Liver (tissue), 9 donors: ENCODE results near the gene VPS26A. TPM values are rescaled to one million over a fixed set of nuclear protein-coding genes. Genes with fewer than 3 reads are reported as not detected.

Experiments used
- DNase-seq: peaks from one replicate; pipeline ENCODE4 v3.0.0-alpha.2; 2017; ENCODE audit warnings: low spot score
- H3K27ac ChIP-seq, 2 donors: one replicate each; pipeline ENCODE4 v1.7.0; 2013; ENCODE audit warnings: inconsistent platforms in 2 of 2, low read length in 2 of 2, control low read depth in 1 of 2, low read depth in 1 of 2, mild to moderate bottlenecking in 1 of 2
- H3K27me3 ChIP-seq, 4 donors: one replicate each; pipeline versions ENCODE4 v1.6.1 to v1.7.0; 2013; ENCODE audit warnings: low read length in 3 of 4, inconsistent platforms in 1 of 4, mild to moderate bottlenecking in 1 of 4, moderate library complexity in 1 of 4; ENCODE audit not compliant: control insufficient read depth in 4 of 4, insufficient read depth in 4 of 4
- H3K36me3 ChIP-seq, 4 donors: one replicate each; pipeline versions ENCODE4 v1.6.1 to v1.7.0; 2013; ENCODE audit warnings: low read length in 3 of 4, mild to moderate bottlenecking in 3 of 4, low read depth in 1 of 4, moderate library complexity in 1 of 4; ENCODE audit not compliant: control insufficient read depth in 4 of 4, insufficient read depth in 3 of 4
- H3K4me1 ChIP-seq, 4 donors: one replicate each; pipeline versions ENCODE4 v1.6.1 to v1.7.0; 2013; ENCODE audit warnings: low read length in 3 of 4, mild to moderate bottlenecking in 3 of 4, moderate library complexity in 1 of 4; ENCODE audit not compliant: control insufficient read depth in 4 of 4, insufficient read depth in 4 of 4
- H3K4me3 ChIP-seq, 3 donors: one replicate each; pipeline versions ENCODE4 v1.6.1 to v1.7.0; 2013; ENCODE audit warnings: low read length in 3 of 3, control low read depth in 1 of 3, low read depth in 1 of 3, mild to moderate bottlenecking in 1 of 3
- H3K9ac ChIP-seq, 2 donors: one replicate each; pipeline ENCODE4 v1.7.0; 2013; ENCODE audit warnings: low read length in 2 of 2, mild to moderate bottlenecking in 2 of 2, moderate library complexity in 2 of 2, control low read depth in 1 of 2, low read depth in 1 of 2
- H3K9me3 ChIP-seq, 4 donors: one replicate each; pipeline versions ENCODE4 v1.6.1 to v1.7.0; 2013; ENCODE audit warnings: low read length in 3 of 4; ENCODE audit not compliant: control insufficient read depth in 4 of 4
- CTCF ChIP-seq: fragments of 150-350 bp; IDR thresholded peaks from 2 replicates; pipeline ENCODE4 v1.5.1; 2017; ENCODE audit warnings: improper control_type of control experiment, low read depth, low read length; ENCODE audit not compliant: missing input control
- EGR1 ChIP-seq, 2 donors: IDR thresholded peaks; 2 replicates each; pipeline ENCODE4 v1.6.1; 2016 to 2018; ENCODE audit warnings: antibody characterized with exemption in 2 of 2, low read depth in 2 of 2
- FOXA1 ChIP-seq: IDR thresholded peaks from 2 replicates; pipeline ENCODE4 v1.6.1; 2016; ENCODE audit warnings: antibody characterized with exemption
- FOXA2 ChIP-seq: IDR thresholded peaks from 2 replicates; pipeline ENCODE4 v1.6.1; 2016; ENCODE audit warnings: antibody characterized with exemption
- GABPA ChIP-seq, 2 donors: IDR thresholded peaks in 1 of 2; conservative IDR thresholded peaks in 1 of 2; 2 replicates each; pipeline ENCODE4 v1.6.1; 2016; ENCODE audit warnings: antibody characterized with exemption in 2 of 2, mild to moderate bottlenecking in 1 of 2, moderate library complexity in 1 of 2
- HNF4A ChIP-seq, 2 donors: conservative IDR thresholded peaks; 2 replicates each; pipeline ENCODE4 v1.6.1; 2016; ENCODE audit warnings: antibody characterized with exemption in 2 of 2, mild to moderate bottlenecking in 2 of 2
- HNF4G ChIP-seq: IDR thresholded peaks from 2 replicates; pipeline ENCODE4 v1.6.1; 2016; ENCODE audit warnings: antibody characterized with exemption
- JUND ChIP-seq, 2 donors: IDR thresholded peaks; 2 replicates each; pipeline ENCODE4 v1.6.1; 2016; ENCODE audit warnings: antibody characterized with exemption in 2 of 2
- NR2F2 ChIP-seq: IDR thresholded peaks from 2 replicates; pipeline ENCODE4 v1.6.1; 2016; ENCODE audit warnings: antibody characterized with exemption
- RAD21 ChIP-seq, 2 donors: IDR thresholded peaks; 2 replicates each; pipeline ENCODE4 v1.6.1; 2016; ENCODE audit warnings: antibody characterized with exemption in 2 of 2, mild to moderate bottlenecking in 2 of 2
- RXRA ChIP-seq, 2 donors: IDR thresholded peaks; 2 replicates each; pipeline ENCODE4 v1.6.1; 2017 to 2018; ENCODE audit warnings: antibody characterized with exemption in 2 of 2, mild to moderate bottlenecking in 1 of 2
- SP1 ChIP-seq: IDR thresholded peaks from 2 replicates; pipeline ENCODE4 v1.6.1; 2018; ENCODE audit warnings: antibody characterized with exemption, mild to moderate bottlenecking
- TAF1 ChIP-seq: conservative IDR thresholded peaks from 2 replicates; pipeline ENCODE4 v1.6.1; 2016; ENCODE audit warnings: antibody characterized with exemption, mild to moderate bottlenecking
- YY1 ChIP-seq: IDR thresholded peaks from 2 replicates; pipeline ENCODE4 v1.6.1; 2016; ENCODE audit warnings: antibody characterized with exemption, mild to moderate bottlenecking
- WGBS: extraction: QIAGEN DNeasy Blood & Tissue Kit; methylation state at CpG from one replicate; pipeline ENCODE4 v1.1.7; 2013; 5-methylcytosine and 5-hydroxymethylcytosine counted together
- polyA plus RNA-seq, 2 donors: library from polyadenylated mRNA; stranded (reverse) in 1 of 2; unstranded in 1 of 2; fragments of 200-250 nt in 1 of 2; fragments of >200 nt in 1 of 2; fragmentation: Nextera tagmentation in 1 of 2; extraction: Ambion mirVana in 1 of 2; gene quantifications; one replicate each; pipeline versions ENCODE4 v1.2.1 to v1.2.3, GENCODE V29; 2013 to 2015
- total RNA-seq, 2 donors: library from RNA; depleted of rRNA; stranded (reverse); fragments of >200 nt; gene quantifications; one replicate each; pipeline ENCODE4 v1.2.3, GENCODE V29; 2014
- TF ChIP-seq, protein P1 (sequence below): IDR thresholded peaks from 2 replicates; pipeline ENCODE4 v1.6.1; 2016; ENCODE audit warnings: antibody characterized with exemption
- TF ChIP-seq, protein P2 (sequence below): IDR thresholded peaks from 2 replicates; pipeline ENCODE4 v1.6.1; 2016; ENCODE audit warnings: antibody characterized with exemption, mild to moderate bottlenecking
- TF ChIP-seq, protein P3 (sequence below): IDR thresholded peaks from 2 replicates; pipeline ENCODE4 v1.6.1; 2016; ENCODE audit warnings: antibody characterized with exemption
- TF ChIP-seq, protein P4 (sequence below): IDR thresholded peaks from 2 replicates; pipeline ENCODE4 v1.6.1; 2016; ENCODE audit warnings: antibody characterized with exemption
- donor health status: healthy.
- donor health status: healthy.
- donor health status: healthy.
- donor health status: healthy.
- donor health status: healthy.

Gene VPS26A
- total and polyA plus RNA-seq, 4 donors = 10.9 to 21.4 (median 14.5) TPM

GRCh38 chr10:69075431-69075830 is 48.5 kb upstream of the VPS26A start:
- Histone ChIP-seq H3K4me1 (no peaks in the 10 kb centered on the region), H3K36me3 (no peaks in the 10 kb centered on the region), H3K9ac (no peak overlapping the region), H3K27ac (no peak overlapping the region), H3K9me3 (no peaks in the 10 kb centered on the region), H3K4me3 (no peak overlapping the region), H3K27me3 (no peaks in the 10 kb centered on the region)
- WGBS = 76% methylated on average over 4 of the region's 4 CpGs
- no peak for TF ChIP-seq FOXA1
- TF ChIP-seq, protein P1, sequence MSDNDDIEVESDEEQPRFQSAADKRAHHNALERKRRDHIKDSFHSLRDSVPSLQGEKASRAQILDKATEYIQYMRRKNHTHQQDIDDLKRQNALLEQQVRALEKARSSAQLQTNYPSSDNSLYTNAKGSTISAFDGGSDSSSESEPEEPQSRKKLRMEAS = no peak
- DNase-seq = no peak

DNA sequence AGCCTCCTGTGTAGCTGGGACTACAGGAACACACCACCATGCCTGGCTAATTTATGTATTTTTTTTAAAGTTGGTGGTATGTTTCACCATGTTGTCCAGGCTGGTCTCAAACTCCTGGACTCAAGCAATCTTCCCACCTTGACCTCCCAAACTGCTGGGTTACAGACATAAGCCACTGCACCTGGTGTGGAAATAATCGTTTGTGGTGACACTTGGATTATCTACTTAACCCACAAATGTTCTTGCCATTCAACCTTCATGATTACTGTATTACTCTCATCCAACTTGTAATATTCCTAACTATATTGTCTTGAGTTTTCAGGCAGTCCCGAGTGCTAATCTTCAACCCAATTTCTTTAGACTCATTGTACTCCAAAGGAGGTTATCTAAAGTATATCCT is 45.7 kb upstream of the VPS26A start:
- TF ChIP-seq HNF4A (conservative IDR thresholded peaks at IDR 0.05) (no peak), SP1 (no peak), JUND (IDR thresholded peaks at IDR 0.05) (no peak), FOXA1 (no peak), FOXA2 (no peak), HNF4G (no peak), NR2F2 (no peak), RXRA (IDR thresholded peaks at IDR 0.05) (no peak), CTCF (no peak), TAF1 (no peak), EGR1 (IDR thresholded peaks at IDR 0.05; ENCODE audit: low read depth in 2 of 2) (no peak), YY1 (no peak), RAD21 (IDR thresholded peaks at IDR 0.05) (no peak), GABPA (IDR thresholded peaks at IDR 0.05 in 1 of 2, conservative IDR thresholded peaks at IDR 0.05 in 1 of 2) (no peak)
- TF ChIP-seq, protein P2, sequence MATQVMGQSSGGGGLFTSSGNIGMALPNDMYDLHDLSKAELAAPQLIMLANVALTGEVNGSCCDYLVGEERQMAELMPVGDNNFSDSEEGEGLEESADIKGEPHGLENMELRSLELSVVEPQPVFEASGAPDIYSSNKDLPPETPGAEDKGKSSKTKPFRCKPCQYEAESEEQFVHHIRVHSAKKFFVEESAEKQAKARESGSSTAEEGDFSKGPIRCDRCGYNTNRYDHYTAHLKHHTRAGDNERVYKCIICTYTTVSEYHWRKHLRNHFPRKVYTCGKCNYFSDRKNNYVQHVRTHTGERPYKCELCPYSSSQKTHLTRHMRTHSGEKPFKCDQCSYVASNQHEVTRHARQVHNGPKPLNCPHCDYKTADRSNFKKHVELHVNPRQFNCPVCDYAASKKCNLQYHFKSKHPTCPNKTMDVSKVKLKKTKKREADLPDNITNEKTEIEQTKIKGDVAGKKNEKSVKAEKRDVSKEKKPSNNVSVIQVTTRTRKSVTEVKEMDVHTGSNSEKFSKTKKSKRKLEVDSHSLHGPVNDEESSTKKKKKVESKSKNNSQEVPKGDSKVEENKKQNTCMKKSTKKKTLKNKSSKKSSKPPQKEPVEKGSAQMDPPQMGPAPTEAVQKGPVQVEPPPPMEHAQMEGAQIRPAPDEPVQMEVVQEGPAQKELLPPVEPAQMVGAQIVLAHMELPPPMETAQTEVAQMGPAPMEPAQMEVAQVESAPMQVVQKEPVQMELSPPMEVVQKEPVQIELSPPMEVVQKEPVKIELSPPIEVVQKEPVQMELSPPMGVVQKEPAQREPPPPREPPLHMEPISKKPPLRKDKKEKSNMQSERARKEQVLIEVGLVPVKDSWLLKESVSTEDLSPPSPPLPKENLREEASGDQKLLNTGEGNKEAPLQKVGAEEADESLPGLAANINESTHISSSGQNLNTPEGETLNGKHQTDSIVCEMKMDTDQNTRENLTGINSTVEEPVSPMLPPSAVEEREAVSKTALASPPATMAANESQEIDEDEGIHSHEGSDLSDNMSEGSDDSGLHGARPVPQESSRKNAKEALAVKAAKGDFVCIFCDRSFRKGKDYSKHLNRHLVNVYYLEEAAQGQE = no peak
- TF ChIP-seq, protein P1 = no peak
- TF ChIP-seq, protein P3, sequence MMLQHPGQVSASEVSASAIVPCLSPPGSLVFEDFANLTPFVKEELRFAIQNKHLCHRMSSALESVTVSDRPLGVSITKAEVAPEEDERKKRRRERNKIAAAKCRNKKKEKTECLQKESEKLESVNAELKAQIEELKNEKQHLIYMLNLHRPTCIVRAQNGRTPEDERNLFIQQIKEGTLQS = no peak
- TF ChIP-seq, protein P4, sequence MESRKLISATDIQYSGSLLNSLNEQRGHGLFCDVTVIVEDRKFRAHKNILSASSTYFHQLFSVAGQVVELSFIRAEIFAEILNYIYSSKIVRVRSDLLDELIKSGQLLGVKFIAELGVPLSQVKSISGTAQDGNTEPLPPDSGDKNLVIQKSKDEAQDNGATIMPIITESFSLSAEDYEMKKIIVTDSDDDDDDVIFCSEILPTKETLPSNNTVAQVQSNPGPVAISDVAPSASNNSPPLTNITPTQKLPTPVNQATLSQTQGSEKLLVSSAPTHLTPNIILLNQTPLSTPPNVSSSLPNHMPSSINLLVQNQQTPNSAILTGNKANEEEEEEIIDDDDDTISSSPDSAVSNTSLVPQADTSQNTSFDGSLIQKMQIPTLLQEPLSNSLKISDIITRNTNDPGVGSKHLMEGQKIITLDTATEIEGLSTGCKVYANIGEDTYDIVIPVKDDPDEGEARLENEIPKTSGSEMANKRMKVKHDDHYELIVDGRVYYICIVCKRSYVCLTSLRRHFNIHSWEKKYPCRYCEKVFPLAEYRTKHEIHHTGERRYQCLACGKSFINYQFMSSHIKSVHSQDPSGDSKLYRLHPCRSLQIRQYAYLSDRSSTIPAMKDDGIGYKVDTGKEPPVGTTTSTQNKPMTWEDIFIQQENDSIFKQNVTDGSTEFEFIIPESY = no peak
- no peak for DNase-seq
- Histone ChIP-seq H3K27me3 (no peaks in the 10 kb centered on the region), H3K9ac (no peak overlapping the region), H3K4me3 (no peak overlapping the region), H3K9me3 (no peaks in the 10 kb centered on the region), H3K36me3 (no peaks in the 10 kb centered on the region), H3K27ac (no peak overlapping the region), H3K4me1 (no peaks in the 10 kb centered on the region)
- 79% methylated on average over 2 of the region's 2 CpGs for WGBS
